Liver (tissue), 9 donors: ENCODE data around the gene OR2A12. TPM values are rescaled to one million over a fixed set of nuclear protein-coding genes. Genes with fewer than 3 reads are reported as not detected.

Experiments
- DNase-seq: peaks from one replicate; pipeline ENCODE4 v3.0.0-alpha.2; 2017; ENCODE audit warnings: low spot score
- H3K27ac ChIP-seq, 2 donors: one replicate each; pipeline ENCODE4 v1.7.0; 2013; ENCODE audit warnings: inconsistent platforms in 2 of 2, low read length in 2 of 2, control low read depth in 1 of 2, low read depth in 1 of 2, mild to moderate bottlenecking in 1 of 2
- H3K27me3 ChIP-seq, 4 donors: one replicate each; pipeline versions ENCODE4 v1.6.1 to v1.7.0; 2013; ENCODE audit warnings: low read length in 3 of 4, inconsistent platforms in 1 of 4, mild to moderate bottlenecking in 1 of 4, moderate library complexity in 1 of 4; ENCODE audit not compliant: control insufficient read depth in 4 of 4, insufficient read depth in 4 of 4
- H3K36me3 ChIP-seq, 4 donors: one replicate each; pipeline versions ENCODE4 v1.6.1 to v1.7.0; 2013; ENCODE audit warnings: low read length in 3 of 4, mild to moderate bottlenecking in 3 of 4, low read depth in 1 of 4, moderate library complexity in 1 of 4; ENCODE audit not compliant: control insufficient read depth in 4 of 4, insufficient read depth in 3 of 4
- H3K4me1 ChIP-seq, 4 donors: one replicate each; pipeline versions ENCODE4 v1.6.1 to v1.7.0; 2013; ENCODE audit warnings: low read length in 3 of 4, mild to moderate bottlenecking in 3 of 4, moderate library complexity in 1 of 4; ENCODE audit not compliant: control insufficient read depth in 4 of 4, insufficient read depth in 4 of 4
- H3K4me3 ChIP-seq, 3 donors: one replicate each; pipeline versions ENCODE4 v1.6.1 to v1.7.0; 2013; ENCODE audit warnings: low read length in 3 of 3, control low read depth in 1 of 3, low read depth in 1 of 3, mild to moderate bottlenecking in 1 of 3
- H3K9ac ChIP-seq, 2 donors: one replicate each; pipeline ENCODE4 v1.7.0; 2013; ENCODE audit warnings: low read length in 2 of 2, mild to moderate bottlenecking in 2 of 2, moderate library complexity in 2 of 2, control low read depth in 1 of 2, low read depth in 1 of 2
- H3K9me3 ChIP-seq, 4 donors: one replicate each; pipeline versions ENCODE4 v1.6.1 to v1.7.0; 2013; ENCODE audit warnings: low read length in 3 of 4; ENCODE audit not compliant: control insufficient read depth in 4 of 4
- ATF3 ChIP-seq: IDR thresholded peaks from 2 replicates; pipeline ENCODE4 v1.6.1; 2016; ENCODE audit warnings: antibody characterized with exemption
- CTCF ChIP-seq: fragments of 150-350 bp; IDR thresholded peaks from 2 replicates; pipeline ENCODE4 v1.5.1; 2017; ENCODE audit warnings: improper control_type of control experiment, low read depth, low read length; ENCODE audit not compliant: missing input control
- EGR1 ChIP-seq, 2 donors: IDR thresholded peaks; 2 replicates each; pipeline ENCODE4 v1.6.1; 2016 to 2018; ENCODE audit warnings: antibody characterized with exemption in 2 of 2, low read depth in 2 of 2
- FOXA1 ChIP-seq: IDR thresholded peaks from 2 replicates; pipeline ENCODE4 v1.6.1; 2016; ENCODE audit warnings: antibody characterized with exemption
- FOXA2 ChIP-seq: IDR thresholded peaks from 2 replicates; pipeline ENCODE4 v1.6.1; 2016; ENCODE audit warnings: antibody characterized with exemption
- GABPA ChIP-seq, 2 donors: IDR thresholded peaks in 1 of 2; conservative IDR thresholded peaks in 1 of 2; 2 replicates each; pipeline ENCODE4 v1.6.1; 2016; ENCODE audit warnings: antibody characterized with exemption in 2 of 2, mild to moderate bottlenecking in 1 of 2, moderate library complexity in 1 of 2
- HNF4A ChIP-seq, 2 donors: conservative IDR thresholded peaks; 2 replicates each; pipeline ENCODE4 v1.6.1; 2016; ENCODE audit warnings: antibody characterized with exemption in 2 of 2, mild to moderate bottlenecking in 2 of 2
- HNF4G ChIP-seq: IDR thresholded peaks from 2 replicates; pipeline ENCODE4 v1.6.1; 2016; ENCODE audit warnings: antibody characterized with exemption
- REST ChIP-seq: IDR thresholded peaks from 2 replicates; pipeline ENCODE4 v1.6.1; 2016; ENCODE audit warnings: antibody characterized with exemption, mild to moderate bottlenecking
- RXRA ChIP-seq, 2 donors: IDR thresholded peaks; 2 replicates each; pipeline ENCODE4 v1.6.1; 2017 to 2018; ENCODE audit warnings: antibody characterized with exemption in 2 of 2, mild to moderate bottlenecking in 1 of 2
- SP1 ChIP-seq: IDR thresholded peaks from 2 replicates; pipeline ENCODE4 v1.6.1; 2018; ENCODE audit warnings: antibody characterized with exemption, mild to moderate bottlenecking
- YY1 ChIP-seq: IDR thresholded peaks from 2 replicates; pipeline ENCODE4 v1.6.1; 2016; ENCODE audit warnings: antibody characterized with exemption, mild to moderate bottlenecking
- ZBTB33 ChIP-seq: IDR thresholded peaks from 2 replicates; pipeline ENCODE4 v1.6.1; 2016; ENCODE audit warnings: antibody characterized with exemption
- WGBS: extraction: QIAGEN DNeasy Blood & Tissue Kit; methylation state at CpG from one replicate; pipeline ENCODE4 v1.1.7; 2013; 5-methylcytosine and 5-hydroxymethylcytosine counted together
- polyA plus RNA-seq, 2 donors: library from polyadenylated mRNA; stranded (reverse) in 1 of 2; unstranded in 1 of 2; fragments of 200-250 nt in 1 of 2; fragments of >200 nt in 1 of 2; fragmentation: Nextera tagmentation in 1 of 2; extraction: Ambion mirVana in 1 of 2; gene quantifications; one replicate each; pipeline versions ENCODE4 v1.2.1 to v1.2.3, GENCODE V29; 2013 to 2015
- total RNA-seq, 2 donors: library from RNA; depleted of rRNA; stranded (reverse); fragments of >200 nt; gene quantifications; one replicate each; pipeline ENCODE4 v1.2.3, GENCODE V29; 2014
- donor health status: healthy.
- donor health status: healthy.
- donor health status: healthy.
- donor health status: healthy.
- donor health status: healthy.

OR2A12 gene
- total and polyA plus RNA-seq, 4 donors, result not detected

- no peak for TF ChIP-seq GABPA (IDR thresholded peaks at IDR 0.05 in 1 of 2, conservative IDR thresholded peaks at IDR 0.05 in 1 of 2)
- no peak for TF ChIP-seq EGR1 (IDR thresholded peaks at IDR 0.05; ENCODE audit: low read depth in 2 of 2)
- no peak for TF ChIP-seq REST
- no peak for TF ChIP-seq FOXA2
- TF ChIP-seq YY1, result no peak
- TF ChIP-seq SP1, result no peak
- TF ChIP-seq ZBTB33, result no peak
- TF ChIP-seq FOXA1, result no peak
- TF ChIP-seq CTCF, result no peak
- TF ChIP-seq HNF4G, result no peak
- DNase-seq, result no peak
- WGBS, result 86% methylated on average over 3 of the region's 3 CpGs
Observed at GRCh38 chr7:144057954-144058353, 28.1 kb upstream of the OR2A12 start.

GRCh38 chr7:144063710-144064109 is 22.4 kb upstream of the OR2A12 start:
- Histone ChIP-seq H3K4me1 (no peaks in the 10 kb centered on the region), H3K4me3 (no peak overlapping the region), H3K9me3 (no peaks in the 10 kb centered on the region), H3K9ac (no peak overlapping the region), H3K27ac (no peak overlapping the region), H3K27me3 (no peaks in the 10 kb centered on the region), H3K36me3 (no peaks in the 10 kb centered on the region)
- DNase-seq, result no peak
- TF ChIP-seq HNF4A (conservative IDR thresholded peaks at IDR 0.05), result no peak
- no peak for TF ChIP-seq SP1
- TF ChIP-seq RXRA (IDR thresholded peaks at IDR 0.05), result no peak
- TF ChIP-seq FOXA1, result no peak
- TF ChIP-seq CTCF, result no peak
- no peak for TF ChIP-seq ZBTB33
- TF ChIP-seq ATF3, result no peak
- WGBS, result 31% methylated on average over 3 of the region's 3 CpGs

More at GRCh38 chr7:144057954-144058353, 28.1 kb upstream of the OR2A12 start:
- Histone ChIP-seq H3K4me3 (no peak overlapping the region), H3K4me1 (no peaks in the 10 kb centered on the region), H3K9ac (no peak overlapping the region), H3K27me3 (no peaks in the 10 kb centered on the region), H3K9me3 (no peaks in the 10 kb centered on the region), H3K27ac (no peak overlapping the region), H3K36me3 (no peaks in the 10 kb centered on the region)
